CD4-positive, alpha-beta T cell (primary cell): Measurements from ENCODE around the gene NTS. TPM values are rescaled to one million over a fixed set of nuclear protein-coding genes. Genes with fewer than 3 reads are reported as not detected.

Experiments
- ATAC-seq: fragments of 200-7000 bp; cut with Tn5 transposase; one replicate; pipeline ENCODE4 v1.10.0; 2022; ENCODE audit warnings: mild to moderate bottlenecking; ENCODE audit not compliant: poor library complexity
- CTCF ChIA-PET: fragments of 350-600 bp; sonication (Branson Sonifier 250); formaldehyde crosslinking; loops from one replicate; lab custom pipeline; 2021; ENCODE audit warnings: antibody characterized with exemption, inconsistent platforms; lab: Charles Lee
- POLR2A ChIA-PET: fragments of 350-600 bp; sonication (Branson Sonifier 250); formaldehyde crosslinking; loops from one replicate; lab custom pipeline; 2021; ENCODE audit warnings: antibody characterized with exemption, inconsistent platforms; lab: Charles Lee
- DNase-seq, 14 experiments: peaks; one replicate each; pipeline ENCODE4 v3.0.0-alpha.2; 2013 to 2020; ENCODE audit warnings: mixed read lengths in 2 of 14
- H3K27ac ChIP-seq, 2 donors: one replicate each; pipeline versions ENCODE4 v1.5.1 to v1.7.0; 2013; ENCODE audit warnings: low read length in 2 of 2, low read depth in 1 of 2, mild to moderate bottlenecking in 1 of 2
- H3K27me3 ChIP-seq, 2 experiments: 1 replicate in 1 of 2; 2 replicates in 1 of 2; pipeline versions ENCODE4 v1.6.1 to v1.7.0; 2013; ENCODE audit warnings: low read length in 2 of 2, control low read depth in 1 of 2, mild to moderate bottlenecking in 1 of 2, moderate library complexity in 1 of 2; ENCODE audit not compliant: insufficient read depth in 2 of 2, control insufficient read depth in 1 of 2
- H3K36me3 ChIP-seq: one replicate; pipeline ENCODE4 v1.6.1; 2013; ENCODE audit warnings: low read length, control low read depth; ENCODE audit not compliant: insufficient read depth
- H3K4me1 ChIP-seq: one replicate; pipeline ENCODE4 v1.6.1; 2013; ENCODE audit warnings: low read length, control low read depth; ENCODE audit not compliant: insufficient read depth
- H3K4me3 ChIP-seq: one replicate; pipeline ENCODE4 v1.5.1; 2013; ENCODE audit warnings: mild to moderate bottlenecking, low read length, moderate library complexity
- H3K9me3 ChIP-seq, 2 experiments: 1 replicate in 1 of 2; 2 replicates in 1 of 2; pipeline versions ENCODE4 v1.6.1 to v1.7.0; 2013; ENCODE audit warnings: low read length in 2 of 2, mild to moderate bottlenecking in 2 of 2, control low read depth in 1 of 2, moderate library complexity in 1 of 2; ENCODE audit not compliant: control insufficient read depth in 1 of 2, insufficient read depth in 1 of 2
- H3K27ac Mint-ChIP-seq: one replicate; pipeline ENCODE4 v1.8.0; 2020; ENCODE audit warnings: mixed read lengths
- H3K27me3 Mint-ChIP-seq: one replicate; pipeline ENCODE4 v1.8.0; 2021; ENCODE audit warnings: mixed read lengths
- H3K36me3 Mint-ChIP-seq: one replicate; pipeline ENCODE4 v1.8.0; 2021; ENCODE audit warnings: low read depth, mixed read lengths
- H3K4me1 Mint-ChIP-seq: one replicate; pipeline ENCODE4 v1.8.0; 2021; ENCODE audit warnings: low read depth, mixed read lengths
- H3K4me3 Mint-ChIP-seq: one replicate; pipeline ENCODE4 v1.8.0; 2020; ENCODE audit warnings: mild to moderate bottlenecking, mixed read lengths
- H3K9me3 Mint-ChIP-seq: one replicate; pipeline ENCODE4 v1.8.0; 2020; ENCODE audit warnings: mixed read lengths
- intact Hi-C, 2 experiments: fragments of 100-400 bp; cut with DNase I in 1 of 2; cut with micrococcal nuclease in 1 of 2; formaldehyde crosslinking; loops; one replicate each; pipeline versions ENCODE4 v1.15.1 to v1.9.0; 2023 to 2025; cut with DNase I, micrococcal nuclease
- total RNA-seq, 174 experiments: library from RNA in 2 of 174; stranded (reverse) in 2 of 174; gene quantifications; one replicate each; pipeline ENCODE4 v1.2.3 and lab custom pipeline; 2021 to 2026
- TF ChIP-seq, protein P1 (sequence below): fragments of 200-600 bp; IDR thresholded peaks from one replicate; pipeline ENCODE4 v1.8.0; 2022; ENCODE audit warnings: antibody characterized with exemption, mild to moderate bottlenecking

NTS gene
- total RNA-seq, 2 experiments from 2014 or later = not detected

DNA sequence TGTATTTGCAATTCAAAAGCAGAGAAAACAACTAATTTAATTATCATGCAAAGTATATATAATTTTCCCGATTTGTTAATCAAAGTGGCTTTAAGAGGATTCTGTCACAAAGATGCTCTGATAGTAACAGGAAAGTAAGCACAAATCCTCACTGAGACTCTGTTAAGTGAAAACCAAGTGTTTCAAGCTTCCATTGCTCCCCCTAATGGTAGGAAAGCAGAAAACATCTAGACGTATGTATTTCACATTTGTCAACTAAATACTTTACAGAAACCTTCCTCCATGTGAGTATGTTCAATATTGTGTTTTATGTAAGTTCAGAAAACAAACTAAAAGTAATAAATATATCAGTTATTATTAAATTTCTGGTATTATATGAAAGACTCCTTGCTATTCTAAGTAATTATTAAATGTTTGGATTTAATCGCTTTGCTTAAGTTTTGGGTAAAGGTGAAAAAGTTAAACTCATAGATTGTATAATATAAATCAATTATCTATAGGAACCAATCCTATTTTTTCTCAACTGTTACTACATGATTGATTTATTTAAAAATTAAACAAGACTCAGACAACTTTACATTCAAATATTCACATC lies 1.5 kb upstream of the NTS start:
- Histone ChIP-seq H3K36me3 (no peaks in the 10 kb centered on the region), H3K4me3 (no peak overlapping the region), H3K4me1 (no peaks in the 10 kb centered on the region), H3K27me3 (no peaks in the 10 kb centered on the region), H3K9me3 (no peaks in the 10 kb centered on the region), H3K27ac (no peak overlapping the region)
- intact Hi-C loops = loop anchor here in 1 of 2 experiments (1.0 kb wide), 1 partner anchor 404 kb away; no protein-coding TSS in a partner anchor
- Mint-ChIP-seq H3K36me3 (no peaks in the 10 kb centered on the region), H3K9me3 (no peaks in the 10 kb centered on the region), H3K27me3 (no peaks in the 10 kb centered on the region), H3K4me1 (no peaks in the 10 kb centered on the region), H3K4me3 (no peak overlapping the region), H3K27ac (no peak overlapping the region)
- ChIA-PET POLR2A (no interaction called here), CTCF (no interaction called here)
- DNase-seq = peak in 3 of 14 experiments; percentile 8 to 23 (median 20)
- ATAC-seq = no peak
- TF ChIP-seq, protein P1, sequence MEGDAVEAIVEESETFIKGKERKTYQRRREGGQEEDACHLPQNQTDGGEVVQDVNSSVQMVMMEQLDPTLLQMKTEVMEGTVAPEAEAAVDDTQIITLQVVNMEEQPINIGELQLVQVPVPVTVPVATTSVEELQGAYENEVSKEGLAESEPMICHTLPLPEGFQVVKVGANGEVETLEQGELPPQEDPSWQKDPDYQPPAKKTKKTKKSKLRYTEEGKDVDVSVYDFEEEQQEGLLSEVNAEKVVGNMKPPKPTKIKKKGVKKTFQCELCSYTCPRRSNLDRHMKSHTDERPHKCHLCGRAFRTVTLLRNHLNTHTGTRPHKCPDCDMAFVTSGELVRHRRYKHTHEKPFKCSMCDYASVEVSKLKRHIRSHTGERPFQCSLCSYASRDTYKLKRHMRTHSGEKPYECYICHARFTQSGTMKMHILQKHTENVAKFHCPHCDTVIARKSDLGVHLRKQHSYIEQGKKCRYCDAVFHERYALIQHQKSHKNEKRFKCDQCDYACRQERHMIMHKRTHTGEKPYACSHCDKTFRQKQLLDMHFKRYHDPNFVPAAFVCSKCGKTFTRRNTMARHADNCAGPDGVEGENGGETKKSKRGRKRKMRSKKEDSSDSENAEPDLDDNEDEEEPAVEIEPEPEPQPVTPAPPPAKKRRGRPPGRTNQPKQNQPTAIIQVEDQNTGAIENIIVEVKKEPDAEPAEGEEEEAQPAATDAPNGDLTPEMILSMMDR = peak; percentile 68

GRCh38 chr12:85877459-85877858 lies 3.4 kb downstream of the NTS start:
- Histone ChIP-seq H3K4me1 (no peaks in the 10 kb centered on the region), H3K9me3 (no peaks in the 10 kb centered on the region), H3K36me3 (no peaks in the 10 kb centered on the region), H3K4me3 (no peak overlapping the region), H3K27ac (no peak overlapping the region), H3K27me3 (no peaks in the 10 kb centered on the region)
- H3K4me1 Mint-ChIP-seq = no peaks in the 10 kb centered on the region
- no peak for DNase-seq
- H3K27ac Mint-ChIP-seq = no peak overlapping the region
- no peaks in the 10 kb centered on the region for H3K27me3 Mint-ChIP-seq
- intact Hi-C loops = no loop called here
- no peak for ATAC-seq
- ChIA-PET POLR2A (no interaction called here), CTCF (no interaction called here)
- no peaks in the 10 kb centered on the region for H3K36me3 Mint-ChIP-seq
- H3K9me3 Mint-ChIP-seq = no peaks in the 10 kb centered on the region
- H3K4me3 Mint-ChIP-seq = no peak overlapping the region
- TF ChIP-seq, protein P1 = no peak

- CTCF ChIA-PET = no interaction called here
These were observed 9.7 kb downstream of the NTS start for GRCh38 chr12:85883763-85884162.

More at GRCh38 chr12:85883763-85884162, 9.7 kb downstream of the NTS start:
- no peak for ATAC-seq
- no peaks in the 10 kb centered on the region for H3K27me3 ChIP-seq
- H3K27ac ChIP-seq = no peak overlapping the region
- Mint-ChIP-seq H3K27me3 (peaks cover 4% of the 10 kb centered on the region), H3K36me3 (no peaks in the 10 kb centered on the region), H3K4me1 (no peaks in the 10 kb centered on the region), H3K9me3 (no peaks in the 10 kb centered on the region), H3K27ac (no peak overlapping the region), H3K4me3 (no peak overlapping the region)
- H3K36me3 ChIP-seq = no peaks in the 10 kb centered on the region
- H3K4me1 ChIP-seq = no peaks in the 10 kb centered on the region
- intact Hi-C loops = no loop called here
- H3K9me3 ChIP-seq = no peaks in the 10 kb centered on the region
- DNase-seq = no peak
- TF ChIP-seq, protein P1 = no peak
- no peak overlapping the region for H3K4me3 ChIP-seq
- POLR2A ChIA-PET = no interaction called here
